GM12891 (cell line): ENCODE results near the gene SRGAP1.

Source experiments
- PAX5 ChIP-seq: IDR thresholded peaks from 2 replicates; pipeline ENCODE4 v1.6.1; 2011; ENCODE audit warnings: low read length, moderate library complexity, mild to moderate bottlenecking; ENCODE audit not compliant: insufficient read depth, severe bottlenecking
- POLR2A ChIP-seq: IDR thresholded peaks from 2 replicates; pipeline ENCODE4 v1.6.1; 2011; ENCODE audit warnings: low read depth, low read length, control low read depth
- POLR2AphosphoS5 ChIP-seq: IDR thresholded peaks from 2 replicates; pipeline ENCODE4 v1.6.1; 2011; ENCODE audit warnings: low read depth, low read length, control low read depth
- SPI1 ChIP-seq: IDR thresholded peaks from 2 replicates; pipeline ENCODE4 v1.6.1; 2011; ENCODE audit warnings: low read depth, low read length, control low read depth
- TAF1 ChIP-seq: IDR thresholded peaks from 2 replicates; pipeline ENCODE4 v1.6.1; 2011; ENCODE audit warnings: low read depth, low read length, control low read depth

DNA sequence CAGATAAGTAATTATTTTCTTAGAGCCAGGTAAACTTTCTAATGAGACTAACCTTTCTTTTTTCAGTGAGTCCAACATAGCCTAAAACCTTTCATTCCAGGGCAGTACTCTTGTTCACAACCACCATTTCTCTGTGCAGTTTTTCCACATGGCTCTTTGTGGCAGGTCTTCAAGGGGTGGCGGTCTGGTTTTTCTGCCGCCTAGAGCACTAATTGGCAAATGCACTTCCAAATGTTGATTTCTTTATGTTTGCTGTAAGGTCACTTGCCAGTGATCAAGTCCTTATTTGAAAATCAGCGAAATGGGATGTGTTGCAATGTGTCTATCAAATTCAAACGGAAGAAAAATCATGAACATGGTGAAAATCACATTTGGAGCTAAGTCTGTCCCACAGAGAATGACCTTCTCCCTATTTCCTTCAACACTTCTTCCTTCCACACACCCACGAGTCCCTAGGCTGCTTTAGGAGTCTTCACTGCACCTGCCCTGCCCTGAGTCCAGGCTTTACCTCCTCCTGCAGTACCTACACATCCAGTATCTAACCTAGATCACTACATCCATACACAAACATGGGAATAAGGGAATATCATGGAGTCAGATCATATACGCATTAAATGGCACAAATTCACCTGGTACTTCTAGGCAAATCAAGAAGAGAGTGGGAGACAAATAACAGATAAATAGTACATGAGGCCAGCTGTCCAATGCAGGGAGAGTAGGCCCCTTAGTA lies 1.9 kb downstream of the SRGAP1 start:
- no peak for TF ChIP-seq TAF1
- no peak for TF ChIP-seq POLR2A
- no peak for TF ChIP-seq POLR2AphosphoS5
- no peak for TF ChIP-seq PAX5
- no peak for TF ChIP-seq SPI1
